NOMO-1 treated with dmso at 0.1 percent for 144 hours (cell line): Measurements from ENCODE around the gene NLRC5.
A peak's percentile ranks its signal among the peaks of the same experiment; 100 is the strongest.
"Not testable (repeated sequence)": the region's sequence is repeated elsewhere in the genome, so short reads cannot be mapped to it uniquely, and the experiment has no call there.

ENCODE experiments used
- DNase-seq: peaks from one replicate; lab custom pipeline; 2025; ENCODE audit not compliant: unreplicated experiment; lab: John Stamatoyannopoulos, UW

The NLRC5 gene

DNA sequence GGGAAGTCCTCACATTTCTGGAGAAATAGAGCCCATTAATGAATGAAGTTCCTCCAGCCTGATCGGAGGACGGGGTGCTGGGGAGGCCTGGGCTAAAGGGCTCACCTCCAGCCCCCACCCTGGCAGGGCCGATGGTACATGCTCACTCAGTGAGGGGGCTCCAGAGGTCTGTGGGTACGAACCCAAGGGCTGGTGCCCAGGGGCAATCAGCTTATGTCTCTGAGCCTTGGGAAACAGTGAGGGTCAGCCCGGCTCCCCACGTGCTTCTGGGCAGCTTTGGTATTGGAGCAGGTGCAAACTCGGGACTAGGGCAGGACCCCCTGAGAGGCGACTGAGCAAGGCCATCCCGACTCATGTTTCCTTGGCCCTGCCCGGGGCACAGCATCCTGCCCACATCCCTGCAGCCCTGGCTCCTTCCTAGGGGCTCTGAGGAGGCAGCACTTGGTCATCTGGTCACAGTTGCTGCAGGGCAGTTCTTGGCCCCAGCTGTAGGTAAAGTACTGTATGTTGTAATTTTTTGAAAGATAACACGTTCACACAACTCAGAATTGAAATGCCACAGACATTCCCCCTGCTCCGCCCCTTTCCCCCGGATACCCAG is 28.6 kb upstream of the NLRC5 start:
- DNase-seq = no peak

DNA sequence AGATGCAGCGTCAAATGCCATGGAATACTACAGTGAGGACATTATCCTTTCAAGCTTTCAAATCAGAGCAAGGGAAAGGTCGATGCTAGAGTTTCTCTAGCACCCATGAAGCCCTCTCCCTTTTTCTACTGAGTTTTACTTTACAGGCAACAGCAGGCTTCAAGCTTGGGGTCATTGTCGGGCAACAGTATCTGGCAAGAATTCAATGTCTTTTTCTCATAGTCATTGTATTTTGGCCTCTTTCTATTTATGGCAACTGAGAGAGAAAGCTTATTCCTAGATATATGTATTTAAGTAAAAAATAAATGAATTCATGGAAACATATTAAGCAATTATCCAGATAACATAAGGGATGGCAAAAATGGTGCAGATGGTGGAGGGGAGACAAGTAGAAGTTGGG is 28.0 kb upstream of the NLRC5 start:
- DNase-seq = no peak

DNA sequence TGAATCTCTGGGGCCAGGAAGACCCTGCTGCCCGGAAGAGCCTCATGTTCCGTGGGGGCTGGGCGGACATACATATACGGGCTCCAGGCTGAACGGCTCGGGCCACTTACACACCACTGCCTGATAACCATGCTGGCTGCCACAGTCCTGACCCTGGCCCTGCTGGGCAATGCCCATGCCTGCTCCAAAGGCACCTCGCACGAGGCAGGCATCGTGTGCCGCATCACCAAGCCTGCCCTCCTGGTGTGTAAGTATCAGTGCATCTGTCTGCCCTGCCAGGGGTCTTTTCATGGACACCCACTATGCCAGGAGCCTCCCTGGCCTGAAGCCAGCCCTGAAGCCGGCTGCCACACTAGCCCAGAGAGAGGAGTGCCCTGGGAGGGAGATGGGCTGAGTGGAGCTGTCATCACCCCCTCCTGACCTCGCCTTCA is 27.5 kb upstream of the NLRC5 start, which contains the start of gene CETP:
TSS of gene CETP (plus strand) at position 100 of the 431 bp plus-strand sequence. CDS start at position 130, 30 bp downstream.
- no peak for DNase-seq

DNA sequence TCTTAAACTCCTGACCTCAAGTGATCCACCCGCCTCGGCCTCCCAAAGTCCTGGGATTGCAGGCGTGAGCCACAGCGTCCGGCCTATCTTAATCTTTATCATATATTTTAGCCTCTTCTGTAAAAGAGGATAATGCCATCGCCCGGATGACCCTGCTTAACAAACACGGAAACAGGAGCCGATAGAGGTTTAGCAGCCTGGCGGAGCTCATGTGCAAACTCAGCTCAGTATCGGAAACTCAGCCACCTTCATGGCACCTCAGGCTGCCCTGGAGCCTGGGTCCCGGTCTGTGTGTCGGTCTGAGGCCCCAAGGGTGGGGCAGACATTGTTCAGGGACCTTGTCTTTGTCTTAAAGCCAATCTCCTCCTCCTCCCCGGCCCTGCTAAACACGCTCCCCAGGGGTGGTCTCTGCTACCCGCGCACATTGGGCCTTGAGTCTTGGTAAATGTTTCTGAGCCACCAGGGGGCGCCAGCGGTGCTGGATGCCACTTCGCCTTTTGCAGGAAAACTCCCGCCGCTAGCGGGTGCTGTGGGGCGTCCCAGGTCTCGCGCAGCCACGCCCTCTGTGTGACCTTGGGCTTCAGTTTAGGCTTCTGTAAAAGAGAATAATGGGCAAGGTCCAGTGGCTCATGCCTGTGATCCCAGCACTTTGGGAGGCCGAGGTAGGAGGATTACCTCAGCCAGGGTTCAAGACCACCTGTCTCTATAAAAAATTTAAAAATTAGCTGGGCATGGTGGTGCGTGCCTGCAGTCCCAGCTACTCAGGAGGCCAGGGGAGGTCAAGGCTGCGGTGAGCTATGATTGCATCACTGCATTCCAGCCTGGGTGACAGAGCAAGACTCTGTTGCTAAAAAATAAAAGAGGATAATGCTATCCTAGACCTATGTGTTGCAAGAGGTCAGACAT is 24.9 kb upstream of the NLRC5 start:
- peak; percentile 59 for DNase-seq

DNA sequence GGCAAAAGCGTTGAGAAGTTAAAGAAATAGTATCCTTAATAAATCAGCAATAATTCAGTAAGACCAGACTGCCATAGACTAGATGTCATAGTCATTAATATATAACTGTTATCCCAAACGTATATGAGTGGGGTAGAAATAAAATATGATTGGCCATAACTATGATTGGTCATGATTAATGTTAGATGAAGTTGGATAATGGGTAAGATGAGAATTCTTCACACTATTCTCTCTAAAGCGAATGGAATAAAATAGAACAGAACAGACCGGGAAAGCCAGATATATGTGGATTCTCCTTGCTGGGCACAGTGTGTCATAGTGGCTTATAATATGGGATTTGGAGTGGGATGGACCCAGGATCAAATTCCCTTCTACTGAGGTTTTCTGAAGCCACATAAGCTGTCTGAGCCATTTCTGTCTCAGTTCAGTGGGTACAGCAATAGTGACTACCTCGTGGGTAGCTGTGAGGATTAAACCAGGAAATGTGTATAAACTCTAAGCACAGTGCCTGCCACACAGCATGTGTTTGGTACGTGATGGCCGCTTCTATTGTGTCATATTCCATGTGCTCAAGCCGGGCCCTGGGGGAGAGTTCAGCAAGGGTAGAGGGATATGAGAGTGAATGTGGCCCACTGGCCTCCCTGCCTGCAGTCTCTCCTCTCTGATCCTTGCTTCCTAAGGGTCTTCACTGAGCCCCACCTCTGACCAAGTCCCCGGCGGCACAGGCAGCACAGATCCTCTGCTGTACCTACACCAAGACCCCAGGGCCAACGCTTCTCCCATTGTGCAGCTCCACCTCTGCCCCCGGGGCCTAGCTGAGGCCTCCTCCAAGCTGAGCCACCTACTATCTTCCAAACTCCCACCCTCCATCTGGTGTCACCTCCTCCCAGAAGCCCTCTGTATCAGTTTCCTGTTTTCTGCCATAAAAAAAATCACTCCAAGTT is 23.9 kb upstream of the NLRC5 start:
- DNase-seq = no peak

DNA sequence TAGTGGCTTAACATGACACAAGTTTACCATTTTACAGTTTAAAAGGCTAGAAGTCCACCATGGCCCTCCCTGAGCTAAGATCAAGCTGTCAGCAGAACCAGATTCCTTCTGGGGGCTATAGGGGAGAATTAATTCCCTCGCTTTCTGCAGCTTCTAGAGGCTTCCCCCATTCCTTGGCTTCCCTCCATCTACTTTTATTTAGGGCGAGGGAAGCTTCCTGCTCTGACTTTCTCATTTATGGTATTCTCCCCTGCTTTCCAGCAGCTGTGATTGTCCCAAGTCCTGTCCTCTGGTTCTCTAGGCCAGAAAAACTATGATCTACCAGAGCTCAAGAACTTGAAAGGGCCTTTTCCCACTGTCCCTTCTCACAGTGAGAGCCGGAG is 23.3 kb upstream of the NLRC5 start:
- no peak for DNase-seq

DNA sequence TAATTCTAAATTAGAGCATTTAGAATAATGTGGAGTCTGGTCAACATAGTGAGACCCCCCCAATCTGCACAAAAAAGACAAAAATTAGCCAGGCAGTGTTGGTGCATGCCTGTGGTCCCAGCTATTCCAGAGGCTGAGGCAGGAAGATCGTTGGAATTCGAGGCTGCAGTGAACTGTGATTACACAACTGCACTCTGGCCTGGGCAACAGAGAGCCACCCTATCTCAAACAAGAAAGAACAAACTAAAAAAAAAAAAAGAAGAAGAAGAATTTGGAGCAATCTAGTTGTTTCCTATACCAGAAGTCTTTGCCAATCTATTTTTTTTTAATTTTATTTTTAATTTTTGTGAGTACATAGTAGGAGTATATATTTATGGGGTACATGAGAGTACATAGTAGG is 21.6 kb upstream of the NLRC5 start:
- DNase-seq = no peak

DNA sequence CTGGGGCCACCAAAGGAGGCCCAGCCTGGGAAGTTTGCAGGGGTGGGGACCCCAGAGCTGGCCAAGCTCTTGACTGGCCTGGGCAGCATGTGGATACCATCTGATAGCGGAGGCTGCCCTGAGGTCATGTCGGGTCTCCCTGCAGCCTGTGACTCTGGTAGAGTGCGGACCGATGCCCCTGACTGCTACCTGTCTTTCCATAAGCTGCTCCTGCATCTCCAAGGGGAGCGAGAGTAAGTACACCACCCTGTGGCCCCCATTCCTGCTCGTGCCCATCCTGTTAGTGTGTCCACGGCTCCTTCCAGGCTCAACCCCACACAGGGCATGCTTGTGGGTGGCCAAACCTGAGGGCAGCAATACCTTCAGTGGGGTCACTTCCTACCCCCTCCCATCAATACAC is 19.6 kb upstream of the NLRC5 start:
- no peak for DNase-seq

DNA sequence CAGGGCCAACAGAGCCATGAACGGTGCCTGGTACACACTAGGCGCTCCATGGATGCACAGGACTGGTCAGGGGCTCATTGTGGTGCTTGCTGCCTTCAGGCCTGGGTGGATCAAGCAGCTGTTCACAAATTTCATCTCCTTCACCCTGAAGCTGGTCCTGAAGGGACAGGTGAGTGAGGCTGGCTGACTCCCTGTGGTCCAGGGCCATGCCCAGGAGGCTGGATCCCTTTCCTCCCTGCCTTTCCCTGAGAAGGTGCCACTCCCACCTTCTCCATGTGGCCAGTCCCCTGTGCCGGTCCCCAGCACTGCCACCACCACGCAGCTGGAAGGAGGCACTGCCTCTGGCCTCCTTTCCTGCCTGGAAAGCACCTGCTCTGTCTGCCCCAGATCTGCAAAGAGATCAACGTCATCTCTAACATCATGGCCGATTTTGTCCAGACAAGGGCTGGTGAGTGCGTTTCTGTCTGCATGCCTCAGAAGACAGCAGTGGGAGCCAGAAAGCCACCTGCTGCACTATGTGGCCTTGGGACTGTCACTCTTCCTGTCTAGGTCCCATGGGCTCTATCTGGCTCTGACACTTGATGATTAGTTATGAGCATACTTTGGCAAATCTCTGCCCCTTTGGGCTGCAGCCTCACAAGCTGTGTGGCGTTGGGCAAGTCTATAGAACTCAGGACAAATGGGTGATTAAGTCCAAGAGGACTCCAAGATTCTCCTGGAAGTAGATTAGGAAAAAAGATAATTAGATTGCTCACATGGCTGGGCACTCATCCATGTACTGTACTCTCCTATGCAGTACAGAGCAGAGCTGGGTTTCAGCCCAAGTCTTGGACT is 18.2 kb upstream of the NLRC5 start:
- DNase-seq = no peak

DNA sequence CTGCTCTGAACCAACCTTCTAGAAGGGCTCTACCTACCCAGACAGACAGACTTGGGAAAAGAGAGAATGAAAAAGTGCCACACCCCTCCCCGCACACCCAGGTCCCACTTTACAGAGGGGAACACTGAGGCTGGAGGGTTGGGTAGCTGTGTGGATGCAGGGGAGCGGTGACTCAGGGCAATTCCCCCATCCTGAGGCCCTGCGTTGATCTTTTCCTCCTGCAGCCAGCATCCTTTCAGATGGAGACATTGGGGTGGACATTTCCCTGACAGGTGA is 17.7 kb upstream of the NLRC5 start:
- DNase-seq = no peak

DNA sequence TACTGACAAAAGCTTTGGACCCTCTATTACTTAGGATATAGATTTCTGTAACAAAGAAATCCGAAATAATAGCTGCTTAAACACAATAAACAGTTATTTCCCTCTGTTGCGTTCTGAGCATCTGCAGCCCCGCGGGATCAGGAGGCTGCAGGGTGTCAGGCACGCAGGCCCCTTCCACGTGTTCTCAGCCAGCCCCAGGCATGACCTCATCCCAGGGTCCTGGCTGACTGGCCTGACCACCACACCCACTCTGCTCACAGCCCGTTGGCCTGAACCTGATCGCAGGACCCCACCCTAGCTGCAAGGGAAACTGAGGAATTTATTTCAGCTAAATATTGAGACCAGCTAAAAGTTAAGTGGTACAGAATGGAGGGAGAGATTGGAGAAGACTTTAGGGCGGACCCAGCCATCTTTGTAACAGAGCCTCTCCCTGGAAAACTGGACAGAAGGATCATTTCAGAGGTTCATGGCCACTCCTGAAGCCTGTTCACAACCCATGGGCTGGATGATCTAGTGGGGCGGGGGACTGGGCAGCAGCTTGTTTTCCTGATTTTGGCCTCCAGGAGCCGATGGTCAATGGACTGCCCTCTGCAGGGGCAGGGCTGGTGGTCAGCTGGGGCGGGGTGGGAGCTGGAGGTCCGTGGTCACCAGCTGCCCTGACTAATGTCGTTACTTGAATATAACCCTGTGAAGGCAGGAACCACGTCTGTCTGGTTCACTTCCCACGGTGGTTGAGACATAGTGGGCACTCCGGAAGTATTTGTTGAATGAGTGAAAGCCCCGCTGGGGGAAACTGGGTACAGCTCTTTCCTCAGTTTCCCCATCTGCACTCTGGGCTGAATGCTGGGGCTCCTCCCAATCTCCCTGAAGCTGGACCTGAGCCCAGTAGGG is 16.7 kb upstream of the NLRC5 start:
- DNase-seq = no peak

DNA sequence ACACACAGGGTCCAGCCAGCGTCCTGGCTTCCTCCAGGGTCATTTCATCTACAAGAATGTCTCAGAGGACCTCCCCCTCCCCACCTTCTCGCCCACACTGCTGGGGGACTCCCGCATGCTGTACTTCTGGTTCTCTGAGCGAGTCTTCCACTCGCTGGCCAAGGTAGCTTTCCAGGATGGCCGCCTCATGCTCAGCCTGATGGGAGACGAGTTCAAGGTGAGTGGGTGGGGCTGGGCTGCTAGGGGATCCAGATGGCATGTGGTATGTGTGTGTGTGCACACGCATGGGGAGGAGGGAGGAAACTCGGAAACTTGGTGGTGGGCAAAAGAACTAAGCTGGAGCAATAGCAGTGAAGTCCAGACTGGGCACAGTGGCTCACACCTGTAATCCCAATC is 16.1 kb upstream of the NLRC5 start:
- no peak for DNase-seq

DNA sequence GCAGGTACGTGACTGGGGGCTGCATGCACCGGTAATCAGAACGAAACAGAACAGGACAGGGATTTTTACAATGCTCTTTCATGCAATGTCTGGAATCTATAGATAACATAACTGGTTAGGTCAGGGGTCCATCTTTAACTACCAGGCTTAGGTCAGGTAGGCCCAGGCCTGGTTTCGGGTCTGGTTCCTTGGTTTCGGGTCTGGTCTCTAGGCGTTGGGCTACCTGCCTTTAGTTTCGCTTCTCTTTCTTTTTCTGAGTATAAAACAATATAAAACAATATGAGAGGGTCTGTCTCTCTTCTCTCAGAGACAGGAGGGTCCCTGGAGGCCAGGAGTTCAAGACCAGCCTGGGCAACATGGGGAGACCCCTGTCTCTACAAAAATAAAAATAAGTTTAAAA is 15.5 kb upstream of the NLRC5 start:
- not testable (repeated sequence) for DNase-seq

DNA sequence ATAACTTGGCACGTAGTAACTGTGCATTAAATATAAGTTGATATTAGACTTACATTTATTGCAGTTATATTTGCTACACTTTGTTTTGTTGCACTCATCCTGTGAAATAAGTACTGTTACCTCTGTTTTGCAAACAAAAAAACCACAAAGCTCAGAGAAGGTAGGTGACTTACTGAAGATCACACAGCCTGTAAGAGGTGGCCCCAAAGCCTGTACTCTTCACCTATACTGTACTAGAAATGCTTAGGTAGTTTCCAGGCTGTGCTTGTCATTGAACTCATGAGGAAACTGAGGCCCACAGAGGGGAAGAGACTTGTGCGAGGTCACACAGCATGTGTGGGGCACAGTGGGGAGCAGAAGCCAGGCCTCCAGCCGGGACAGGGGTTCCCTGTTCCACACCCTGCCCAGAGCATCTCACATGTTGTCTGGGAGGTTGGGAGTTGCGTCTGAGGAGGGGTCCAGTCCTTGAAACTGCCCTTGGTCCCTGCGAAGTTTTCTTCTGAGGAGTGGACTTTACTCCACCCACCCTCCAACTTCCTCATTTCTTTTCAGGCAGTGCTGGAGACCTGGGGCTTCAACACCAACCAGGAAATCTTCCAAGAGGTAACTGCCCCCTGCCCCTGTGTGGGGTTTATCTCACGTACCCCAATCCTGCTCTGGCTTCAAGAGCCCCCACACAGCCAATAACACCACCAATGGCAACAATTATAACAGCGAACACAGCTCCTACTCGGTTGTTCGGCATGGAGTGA is 14.6 kb upstream of the NLRC5 start:
- peak; percentile 32 for DNase-seq

DNA sequence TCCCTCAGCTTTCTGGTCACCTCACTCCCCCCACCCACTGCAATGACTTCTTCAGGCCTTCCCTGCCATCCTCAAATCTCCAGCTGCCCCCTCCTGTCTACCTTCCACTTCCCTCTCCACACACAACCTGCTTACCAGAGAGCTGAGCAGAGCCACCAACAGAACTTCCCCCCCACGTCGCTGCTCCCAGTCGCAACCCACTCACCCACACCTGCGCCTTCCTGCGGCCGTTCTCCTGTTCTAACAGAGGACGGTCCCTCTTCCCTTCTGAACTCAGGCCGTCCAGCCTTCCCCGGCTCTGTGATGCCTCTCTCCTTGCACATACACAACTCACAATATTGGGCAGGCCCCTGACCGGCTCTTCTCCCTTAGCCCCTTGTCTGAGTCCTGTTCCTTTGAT is 13.6 kb upstream of the NLRC5 start:
- no peak for DNase-seq

DNA sequence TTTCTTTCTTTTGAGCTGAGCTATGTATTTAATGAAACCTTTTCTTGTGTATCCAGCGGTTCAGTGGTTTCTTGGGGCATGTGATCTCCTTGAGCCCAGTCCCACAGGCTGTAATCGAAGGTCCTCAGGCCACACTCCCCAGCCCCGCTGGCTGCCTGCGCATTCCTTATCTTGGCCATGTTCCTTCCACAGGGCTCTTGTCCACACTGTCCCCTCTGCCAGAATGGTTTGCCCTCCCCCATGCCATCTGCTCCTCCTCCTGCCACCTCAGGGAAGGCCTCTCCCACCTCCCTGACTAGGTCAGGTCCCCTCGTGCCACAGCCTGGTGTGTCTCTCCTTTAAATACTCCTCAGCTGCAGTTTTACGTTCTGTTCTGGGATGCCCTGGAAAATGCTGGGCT is 12.1 kb upstream of the NLRC5 start:
- DNase-seq = no peak

DNA sequence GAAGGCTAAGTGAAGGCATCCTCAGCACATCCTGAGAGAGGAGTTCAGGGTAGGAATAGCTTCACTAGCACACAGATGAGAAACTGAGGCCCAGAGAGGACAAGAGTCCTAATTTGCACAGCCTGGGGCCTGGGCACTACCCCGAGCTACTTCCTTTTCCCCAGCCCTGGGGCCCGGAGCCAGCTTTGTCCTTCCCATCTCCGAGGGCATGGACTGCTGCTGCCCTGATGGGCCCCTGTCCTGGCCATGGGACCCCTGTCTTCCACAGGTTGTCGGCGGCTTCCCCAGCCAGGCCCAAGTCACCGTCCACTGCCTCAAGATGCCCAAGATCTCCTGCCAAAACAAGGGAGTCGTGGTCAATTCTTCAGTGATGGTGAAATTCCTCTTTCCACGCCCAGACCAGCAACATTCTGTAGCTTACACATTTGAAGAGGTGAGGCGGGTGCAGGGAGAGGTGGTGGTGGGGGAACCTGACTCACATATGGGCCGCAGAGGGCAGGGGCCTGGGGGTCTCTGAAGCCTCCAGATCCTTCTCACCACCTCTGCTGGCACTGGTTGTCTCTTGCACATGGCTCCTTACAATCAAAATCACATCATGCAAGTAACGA is 11.4 kb upstream of the NLRC5 start:
- DNase-seq = no peak

DNA sequence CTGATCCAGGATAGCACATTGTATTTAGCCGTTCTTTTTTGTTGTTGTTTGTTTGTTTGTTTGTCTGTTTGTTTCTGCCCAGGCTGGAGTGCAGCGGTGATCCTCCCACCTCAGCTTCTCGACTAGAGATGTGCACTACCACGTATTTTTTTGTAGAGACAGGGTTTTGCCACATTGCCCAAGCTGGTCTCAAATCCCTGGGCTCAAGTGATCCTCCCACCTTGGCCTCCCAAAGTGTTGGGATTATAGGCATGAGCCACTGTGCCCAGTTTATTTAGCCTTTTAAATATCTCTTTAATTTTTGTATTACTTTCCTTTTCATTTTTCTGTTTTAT is 9.2 kb upstream of the NLRC5 start:
- DNase-seq = no peak
